Activated CD8-positive, alpha-beta memory T cell treated with anti-CD3 and anti-CD28 coated beads, Interleukin-2, amount 50 U/mL, for 4 hours (primary cell): ENCODE measurements around the gene NLRP8.
"Not testable (repeated sequence)": the region's sequence is repeated elsewhere in the genome, so short reads cannot be mapped to it uniquely, and the experiment has no call there.

Experiments used
- DNase-seq: peaks from one replicate; pipeline ENCODE4 v3.0.0-alpha.2; 2020

Gene NLRP8

GRCh38 chr19:55947532-55947931 lies at the start of gene NLRP8:
NLRP8 (plus strand) TSS chr19:55947832.
- DNase-seq: no peak

- no peak for DNase-seq
Measured at GRCh38 chr19:55898911-55899310, 48.7 kb upstream of the NLRP8 start.

- no peak for DNase-seq
Measured at GRCh38 chr19:55901369-55902079, 46.1 kb upstream of the NLRP8 start.

- no peak for DNase-seq
Measured at GRCh38 chr19:55902080-55902751, 45.4 kb upstream of the NLRP8 start.

GRCh38 chr19:55907286-55907685 lies 40.3 kb upstream of the NLRP8 start:
- no peak for DNase-seq

GRCh38 chr19:55907746-55908145 lies 39.9 kb upstream of the NLRP8 start:
- DNase-seq: no peak

GRCh38 chr19:55909801-55910200 lies 37.8 kb upstream of the NLRP8 start:
- DNase-seq: no peak

- DNase-seq: no peak
Measured at GRCh38 chr19:55912916-55913315, 34.7 kb upstream of the NLRP8 start.

- DNase-seq: no peak
Measured at GRCh38 chr19:55913643-55914268, 33.9 kb upstream of the NLRP8 start.

GRCh38 chr19:55923556-55923955 lies 24.1 kb upstream of the NLRP8 start:
- no peak for DNase-seq

GRCh38 chr19:55927991-55928390 lies 19.6 kb upstream of the NLRP8 start:
- no peak for DNase-seq

GRCh38 chr19:55929258-55929657 lies 18.4 kb upstream of the NLRP8 start:
- DNase-seq: not testable (repeated sequence)

GRCh38 chr19:55930996-55931515 lies 16.6 kb upstream of the NLRP8 start:
- DNase-seq: no peak

GRCh38 chr19:55931936-55932386 lies 15.7 kb upstream of the NLRP8 start, which contains the start of gene NLRP13:
NLRP13 (minus strand) TSS chr19:55932336; CDS start chr19:55932311, 25 bp downstream.
- DNase-seq: no peak

GRCh38 chr19:55935206-55935605 lies 12.4 kb upstream of the NLRP8 start:
- no peak for DNase-seq

GRCh38 chr19:55939206-55939605 lies 8.4 kb upstream of the NLRP8 start:
- no peak for DNase-seq

- no peak for DNase-seq
Measured at GRCh38 chr19:55940306-55940705, 7.3 kb upstream of the NLRP8 start.

GRCh38 chr19:55950566-55950965 lies 2.9 kb downstream of the NLRP8 start:
- DNase-seq: not testable (repeated sequence)

GRCh38 chr19:55956431-55956830 lies 8.8 kb downstream of the NLRP8 start:
- no peak for DNase-seq

- DNase-seq: no peak
Measured at GRCh38 chr19:55958356-55958755, 10.7 kb downstream of the NLRP8 start.

GRCh38 chr19:55959996-55960675 lies 12.5 kb downstream of the NLRP8 start:
- no peak for DNase-seq

GRCh38 chr19:55962186-55962585 lies 14.6 kb downstream of the NLRP8 start:
- no peak for DNase-seq

- no peak for DNase-seq
Measured at GRCh38 chr19:55973982-55974381, 26.4 kb downstream of the NLRP8 start.
